Measurements from ENCODE around the gene C1orf232. TPM values are rescaled to one million over a fixed set of nuclear protein-coding genes. Genes with fewer than 3 reads are reported as not detected.

Gene C1orf232
- total RNA-seq, 1 donor from 2014 or later, result not detected

GRCh38 chr1:26161415-26162219 lies 7.1 kb downstream of the C1orf232 start:
- no peak for DNase-seq (ENCODE audit: low read depth)
- peak overlapping the region; percentile 33 for H3K4me3 ChIP-seq (ENCODE audit: low read depth, low read length)
- peaks cover 26% of the 10 kb centered on the region for H3K27me3 ChIP-seq (ENCODE audit: control insufficient read depth, insufficient read depth, low read length)
- TF ChIP-seq, protein P1, sequence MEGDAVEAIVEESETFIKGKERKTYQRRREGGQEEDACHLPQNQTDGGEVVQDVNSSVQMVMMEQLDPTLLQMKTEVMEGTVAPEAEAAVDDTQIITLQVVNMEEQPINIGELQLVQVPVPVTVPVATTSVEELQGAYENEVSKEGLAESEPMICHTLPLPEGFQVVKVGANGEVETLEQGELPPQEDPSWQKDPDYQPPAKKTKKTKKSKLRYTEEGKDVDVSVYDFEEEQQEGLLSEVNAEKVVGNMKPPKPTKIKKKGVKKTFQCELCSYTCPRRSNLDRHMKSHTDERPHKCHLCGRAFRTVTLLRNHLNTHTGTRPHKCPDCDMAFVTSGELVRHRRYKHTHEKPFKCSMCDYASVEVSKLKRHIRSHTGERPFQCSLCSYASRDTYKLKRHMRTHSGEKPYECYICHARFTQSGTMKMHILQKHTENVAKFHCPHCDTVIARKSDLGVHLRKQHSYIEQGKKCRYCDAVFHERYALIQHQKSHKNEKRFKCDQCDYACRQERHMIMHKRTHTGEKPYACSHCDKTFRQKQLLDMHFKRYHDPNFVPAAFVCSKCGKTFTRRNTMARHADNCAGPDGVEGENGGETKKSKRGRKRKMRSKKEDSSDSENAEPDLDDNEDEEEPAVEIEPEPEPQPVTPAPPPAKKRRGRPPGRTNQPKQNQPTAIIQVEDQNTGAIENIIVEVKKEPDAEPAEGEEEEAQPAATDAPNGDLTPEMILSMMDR (IDR thresholded peaks at IDR 0.05; ENCODE audit: insufficient read depth, low read length, poor library complexity, severe bottlenecking), result no peak
- H3K36me3 ChIP-seq (ENCODE audit: control insufficient read depth, insufficient read depth, low read length), result no peaks in the 10 kb centered on the region

- DNase-seq (ENCODE audit: low read depth), result no peak
- Histone ChIP-seq H3K27me3 (ENCODE audit: control insufficient read depth, insufficient read depth, low read length) (peaks cover 30% of the 10 kb centered on the region), H3K4me3 (ENCODE audit: low read depth, low read length) (peak overlapping the region; percentile 33), H3K36me3 (ENCODE audit: control insufficient read depth, insufficient read depth, low read length) (no peaks in the 10 kb centered on the region)
- TF ChIP-seq, protein P1 (IDR thresholded peaks at IDR 0.05; ENCODE audit: insufficient read depth, low read length, poor library complexity, severe bottlenecking), result no peak
Observed at GRCh38 chr1:26160527-26161414, 8.0 kb downstream of the C1orf232 start.

GRCh38 chr1:26159743-26160039 lies 9.1 kb downstream of the C1orf232 start:
- TF ChIP-seq, protein P1 (IDR thresholded peaks at IDR 0.05; ENCODE audit: insufficient read depth, low read length, poor library complexity, severe bottlenecking), result no peak
- H3K4me3 ChIP-seq (ENCODE audit: low read depth, low read length), result no peak overlapping the region

DNA sequence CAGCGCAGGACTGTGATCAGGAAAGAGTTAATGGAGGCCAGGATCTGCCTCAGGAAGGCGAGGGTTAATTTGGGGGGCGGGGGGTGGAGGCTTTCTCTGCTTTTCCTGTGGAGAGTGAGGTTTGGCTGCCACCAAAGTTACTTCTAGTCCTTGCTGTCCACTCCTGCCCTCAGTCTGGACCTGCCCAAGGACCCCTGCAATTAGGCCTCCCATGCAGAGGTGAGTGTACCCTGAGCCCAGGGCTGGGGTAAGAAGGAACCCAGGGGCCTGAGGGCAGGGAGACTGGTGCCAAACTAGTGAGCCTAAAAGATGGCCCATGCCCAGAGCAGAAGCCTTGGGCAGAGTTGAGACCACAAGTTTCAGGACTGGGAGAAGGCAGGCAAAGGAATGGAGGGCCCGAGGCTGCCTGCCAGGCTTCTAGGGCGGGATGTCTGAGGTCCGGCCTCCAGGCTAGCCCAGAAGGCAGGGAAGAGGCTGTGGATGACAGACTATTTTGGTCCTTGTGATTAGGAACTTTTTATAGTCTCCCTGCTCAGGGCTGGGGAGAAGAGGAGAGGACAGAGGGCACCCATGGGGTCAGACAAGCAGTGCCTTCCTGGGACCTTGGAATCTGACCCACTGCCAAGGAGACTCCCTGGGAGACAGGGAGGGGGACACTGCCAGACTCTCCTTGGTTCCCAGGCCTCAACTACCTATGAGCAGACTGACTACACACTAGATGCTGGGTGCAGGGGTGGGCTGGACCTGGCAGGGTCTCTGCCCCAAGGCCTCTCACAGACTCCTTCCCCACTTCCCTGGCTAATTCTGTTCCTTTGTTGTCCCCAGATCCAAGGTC lies 9.6 kb downstream of the C1orf232 start, which contains the start of gene FAM110D:
Gene FAM110D (plus strand): TSS at position 172 of the 835 bp plus-strand sequence. CDS start 2,213 bp downstream, outside the sequence.
- no peak within 1 kb of the TSS for H3K4me3 ChIP-seq (ENCODE audit: low read depth, low read length)
- DNase-seq (ENCODE audit: low read depth), result no peak
- peaks cover 38% of the 10 kb centered on the region for H3K27me3 ChIP-seq (ENCODE audit: control insufficient read depth, insufficient read depth, low read length)
- H3K36me3 ChIP-seq (ENCODE audit: control insufficient read depth, insufficient read depth, low read length), result no peaks in the 10 kb centered on the region
- TF ChIP-seq, protein P1 (IDR thresholded peaks at IDR 0.05; ENCODE audit: insufficient read depth, low read length, poor library complexity, severe bottlenecking), result no peak

More at GRCh38 chr1:26159743-26160039, 9.1 kb downstream of the C1orf232 start:
- no peak for DNase-seq (ENCODE audit: low read depth)
- no peaks in the 10 kb centered on the region for H3K36me3 ChIP-seq (ENCODE audit: control insufficient read depth, insufficient read depth, low read length)
- peaks cover 38% of the 10 kb centered on the region for H3K27me3 ChIP-seq (ENCODE audit: control insufficient read depth, insufficient read depth, low read length)

- no peak for DNase-seq (ENCODE audit: low read depth)
- no peak overlapping the region for H3K4me3 ChIP-seq (ENCODE audit: low read depth, low read length)
- TF ChIP-seq, protein P1 (IDR thresholded peaks at IDR 0.05; ENCODE audit: insufficient read depth, low read length, poor library complexity, severe bottlenecking), result no peak
- H3K27me3 ChIP-seq (ENCODE audit: control insufficient read depth, insufficient read depth, low read length), result peaks cover 36% of the 10 kb centered on the region
- H3K36me3 ChIP-seq (ENCODE audit: control insufficient read depth, insufficient read depth, low read length), result no peaks in the 10 kb centered on the region
Observed at GRCh38 chr1:26158271-26158907, 10.4 kb downstream of the C1orf232 start.
